Adipocyte (in vitro differentiated cells): Measurements from ENCODE around the gene EPHX1.
"Not testable (repeated sequence)": the region's sequence is repeated elsewhere in the genome, so short reads cannot be mapped to it uniquely, and the experiment has no call there.

ENCODE experiments used
- DNase-seq: peaks from one replicate; pipeline ENCODE4 v3.0.0-alpha.2; 2015; ENCODE audit warnings: low read depth
- H3K27me3 ChIP-seq: replicated peaks from 2 replicates; pipeline ENCODE4 v1.7.0; 2013; ENCODE audit warnings: mild to moderate bottlenecking, low read length, moderate library complexity; ENCODE audit not compliant: control insufficient read depth, insufficient read depth
- H3K36me3 ChIP-seq: 2 replicates; pipeline ENCODE4 v1.7.0; 2013; ENCODE audit warnings: low read length, mild to moderate bottlenecking, moderate library complexity; ENCODE audit not compliant: control insufficient read depth, insufficient read depth, severe bottlenecking
- H3K4me1 ChIP-seq: 2 replicates; pipeline ENCODE4 v1.7.0; 2013; ENCODE audit warnings: mild to moderate bottlenecking, low read length, moderate library complexity; ENCODE audit not compliant: control insufficient read depth, insufficient read depth
- H3K4me3 ChIP-seq: 2 replicates; pipeline ENCODE4 v1.7.0; 2013; ENCODE audit warnings: mild to moderate bottlenecking, low read length, moderate library complexity
- H3K9ac ChIP-seq: 2 replicates; pipeline ENCODE4 v1.7.0; 2013; ENCODE audit warnings: mild to moderate bottlenecking, low read length, moderate library complexity
- H3K9me3 ChIP-seq: 2 replicates; pipeline ENCODE4 v1.7.0; 2013; ENCODE audit warnings: mild to moderate bottlenecking, low read length, moderate library complexity; ENCODE audit not compliant: control insufficient read depth

EPHX1 gene

GRCh38 chr1:225834417-225835329, 24.7 kb downstream of the EPHX1 start:
- Histone ChIP-seq H3K36me3 (peaks cover 67% of the 10 kb centered on the region), H3K9me3 (no peaks in the 10 kb centered on the region), H3K4me1 (peaks cover 18% of the 10 kb centered on the region), H3K27me3 (no peaks in the 10 kb centered on the region), H3K9ac (peak overlapping the region; percentile 55), H3K4me3 (peak overlapping the region; percentile 2)
- peak; percentile 88 for DNase-seq

DNA sequence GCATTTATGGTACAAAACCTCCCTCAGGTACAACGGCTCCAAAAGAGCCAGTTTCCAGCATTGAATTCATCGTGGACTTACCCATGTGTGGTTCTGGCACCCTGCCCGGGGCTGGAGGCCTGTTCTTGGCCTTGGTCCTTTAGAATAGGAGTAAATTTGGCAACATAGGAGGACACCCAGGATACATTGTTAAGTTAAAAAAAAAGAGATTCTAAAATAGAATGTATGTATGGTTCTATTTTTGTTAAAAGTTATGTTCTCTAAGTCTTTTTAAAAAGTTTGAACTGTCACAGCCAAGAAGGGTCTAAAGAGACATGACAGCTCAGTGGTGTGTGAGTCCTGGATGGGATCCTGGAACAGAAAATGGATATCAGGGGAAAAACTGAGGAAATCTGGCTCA, 25.9 kb downstream of the EPHX1 start:
- DNase-seq, result peak; percentile 67
- H3K36me3 ChIP-seq, result peaks cover 68% of the 10 kb centered on the region
- peaks cover 18% of the 10 kb centered on the region for H3K4me1 ChIP-seq
- H3K9me3 ChIP-seq, result no peaks in the 10 kb centered on the region
- no peak overlapping the region for H3K4me3 ChIP-seq
- H3K27me3 ChIP-seq, result no peaks in the 10 kb centered on the region
- H3K9ac ChIP-seq, result peak overlapping the region; percentile 41

DNA sequence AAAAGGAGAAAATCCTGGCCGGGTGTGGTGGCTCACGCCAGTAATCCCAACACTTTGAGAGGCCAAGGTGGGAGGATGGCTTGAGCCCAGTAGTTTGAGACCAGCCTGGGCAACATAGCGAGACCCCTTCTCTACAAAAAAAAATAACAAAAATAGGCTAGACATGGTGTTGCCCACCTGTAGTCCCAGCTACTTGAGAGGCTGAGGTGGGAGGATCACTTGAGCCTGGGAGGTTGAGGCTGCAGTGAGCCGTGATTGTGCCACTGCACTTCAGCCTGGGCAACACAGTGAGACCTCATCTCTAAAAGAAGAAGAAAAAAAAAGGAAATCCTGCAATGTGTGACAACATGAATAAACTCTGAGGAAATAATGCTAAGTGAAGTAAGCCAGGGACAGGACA, 26.4 kb downstream of the EPHX1 start:
- H3K4me1 ChIP-seq, result peaks cover 18% of the 10 kb centered on the region
- H3K36me3 ChIP-seq, result peaks cover 67% of the 10 kb centered on the region
- peak overlapping the region; percentile 41 for H3K9ac ChIP-seq
- not testable (repeated sequence) for H3K9me3 ChIP-seq, DNase-seq, H3K4me3 ChIP-seq, H3K27me3 ChIP-seq

DNA sequence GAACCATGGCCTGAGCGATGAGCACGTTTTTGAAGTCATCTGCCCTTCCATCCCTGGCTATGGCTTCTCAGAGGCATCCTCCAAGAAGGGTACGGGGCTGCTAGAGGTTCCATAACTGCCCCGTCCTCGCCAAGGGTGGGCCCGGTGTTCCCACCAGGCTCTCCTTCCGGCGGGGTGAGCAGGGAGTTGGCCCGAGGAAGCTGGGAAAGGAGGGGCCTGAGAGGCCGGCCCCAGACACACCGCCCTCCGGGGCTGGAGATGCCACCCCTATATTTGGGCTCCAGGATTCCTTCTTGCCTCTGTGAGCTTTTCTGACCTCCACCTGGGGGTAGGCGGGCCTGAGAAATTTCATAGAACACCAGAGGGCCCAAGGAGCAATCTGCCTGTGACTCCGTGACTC, 28.9 kb downstream of the EPHX1 start:
- H3K4me1 ChIP-seq, result peaks cover 26% of the 10 kb centered on the region
- no peak overlapping the region for H3K4me3 ChIP-seq
- H3K36me3 ChIP-seq, result peaks cover 68% of the 10 kb centered on the region
- no peaks in the 10 kb centered on the region for H3K27me3 ChIP-seq
- no peak for DNase-seq
- H3K9me3 ChIP-seq, result no peaks in the 10 kb centered on the region
- H3K9ac ChIP-seq, result no peak overlapping the region

GRCh38 chr1:225840223-225840610, 30.3 kb downstream of the EPHX1 start:
- Histone ChIP-seq H3K4me1 (peaks cover 23% of the 10 kb centered on the region), H3K9ac (no peak overlapping the region), H3K9me3 (no peaks in the 10 kb centered on the region), H3K4me3 (no peak overlapping the region), H3K36me3 (peaks cover 80% of the 10 kb centered on the region), H3K27me3 (no peaks in the 10 kb centered on the region)
- DNase-seq, result no peak

- Histone ChIP-seq H3K27me3 (no peaks in the 10 kb centered on the region), H3K9me3 (no peaks in the 10 kb centered on the region), H3K4me3 (no peak overlapping the region), H3K4me1 (peaks cover 23% of the 10 kb centered on the region), H3K36me3 (peaks cover 80% of the 10 kb centered on the region), H3K9ac (no peak overlapping the region)
- no peak for DNase-seq
Observed at GRCh38 chr1:225840713-225841112, 30.8 kb downstream of the EPHX1 start.

- H3K4me3 ChIP-seq, result no peak overlapping the region
Observed at GRCh38 chr1:225842074-225842473, 32.1 kb downstream of the EPHX1 start.

GRCh38 chr1:225842788-225843425, 33.0 kb downstream of the EPHX1 start:
- H3K4me3 ChIP-seq, result no peak overlapping the region
- DNase-seq, result no peak
- peak overlapping the region; percentile 49 for H3K9ac ChIP-seq
- no peaks in the 10 kb centered on the region for H3K27me3 ChIP-seq
- H3K36me3 ChIP-seq, result peaks cover 85% of the 10 kb centered on the region
- no peaks in the 10 kb centered on the region for H3K9me3 ChIP-seq
- H3K4me1 ChIP-seq, result peaks cover 15% of the 10 kb centered on the region

More at GRCh38 chr1:225842074-225842473, 32.1 kb downstream of the EPHX1 start:
- peaks cover 85% of the 10 kb centered on the region for H3K36me3 ChIP-seq
- H3K9me3 ChIP-seq, result no peaks in the 10 kb centered on the region
- H3K27me3 ChIP-seq, result no peaks in the 10 kb centered on the region
- H3K9ac ChIP-seq, result peak overlapping the region; percentile 49
- no peak for DNase-seq
- H3K4me1 ChIP-seq, result peaks cover 15% of the 10 kb centered on the region

- Histone ChIP-seq H3K4me1 (peaks cover 15% of the 10 kb centered on the region), H3K9ac (peak overlapping the region; percentile 49), H3K27me3 (no peaks in the 10 kb centered on the region), H3K9me3 (no peaks in the 10 kb centered on the region), H3K4me3 (no peak overlapping the region), H3K36me3 (peaks cover 80% of the 10 kb centered on the region)
- no peak for DNase-seq
Observed at GRCh38 chr1:225843426-225843795, 33.5 kb downstream of the EPHX1 start.

GRCh38 chr1:225844236-225845061, 34.5 kb downstream of the EPHX1 start:
- no peaks in the 10 kb centered on the region for H3K27me3 ChIP-seq
- peaks cover 15% of the 10 kb centered on the region for H3K4me1 ChIP-seq
- H3K4me3 ChIP-seq, result no peak overlapping the region
- H3K9me3 ChIP-seq, result no peaks in the 10 kb centered on the region
- peak overlapping the region; percentile 24 for H3K9ac ChIP-seq
- no peak for DNase-seq
- H3K36me3 ChIP-seq, result peaks cover 69% of the 10 kb centered on the region

- no peak overlapping the region for H3K4me3 ChIP-seq
Observed at GRCh38 chr1:225845097-225845496, 35.2 kb downstream of the EPHX1 start.

More at GRCh38 chr1:225845097-225845496, 35.2 kb downstream of the EPHX1 start:
- H3K36me3 ChIP-seq, result peaks cover 66% of the 10 kb centered on the region
- H3K9ac ChIP-seq, result peak overlapping the region; percentile 24
- no peaks in the 10 kb centered on the region for H3K9me3 ChIP-seq
- peaks cover 15% of the 10 kb centered on the region for H3K4me1 ChIP-seq
- DNase-seq, result no peak
- H3K27me3 ChIP-seq, result no peaks in the 10 kb centered on the region
